Effector CD4-positive, alpha-beta T cell (primary cell): ENCODE measurements around the gene PTDSS2.
"Not testable (repeated sequence)": the region's sequence is repeated elsewhere in the genome, so short reads cannot be mapped to it uniquely, and the experiment has no call there.

ENCODE experiments used
- DNase-seq: peaks from one replicate; pipeline ENCODE4 v3.0.0-alpha.2; 2020

PTDSS2 gene

GRCh38 chr11:414318-414857 is 35.7 kb upstream of the PTDSS2 start:
- DNase-seq, result no peak

- no peak for DNase-seq
These were observed 34.4 kb upstream of the PTDSS2 start for GRCh38 chr11:415640-416041.

- no peak for DNase-seq
These were observed 33.9 kb upstream of the PTDSS2 start for GRCh38 chr11:416051-416756.

- no peak for DNase-seq
These were observed 33.1 kb upstream of the PTDSS2 start for GRCh38 chr11:416757-417621.

GRCh38 chr11:417652-418342 is 32.3 kb upstream of the PTDSS2 start:
- no peak for DNase-seq

DNA sequence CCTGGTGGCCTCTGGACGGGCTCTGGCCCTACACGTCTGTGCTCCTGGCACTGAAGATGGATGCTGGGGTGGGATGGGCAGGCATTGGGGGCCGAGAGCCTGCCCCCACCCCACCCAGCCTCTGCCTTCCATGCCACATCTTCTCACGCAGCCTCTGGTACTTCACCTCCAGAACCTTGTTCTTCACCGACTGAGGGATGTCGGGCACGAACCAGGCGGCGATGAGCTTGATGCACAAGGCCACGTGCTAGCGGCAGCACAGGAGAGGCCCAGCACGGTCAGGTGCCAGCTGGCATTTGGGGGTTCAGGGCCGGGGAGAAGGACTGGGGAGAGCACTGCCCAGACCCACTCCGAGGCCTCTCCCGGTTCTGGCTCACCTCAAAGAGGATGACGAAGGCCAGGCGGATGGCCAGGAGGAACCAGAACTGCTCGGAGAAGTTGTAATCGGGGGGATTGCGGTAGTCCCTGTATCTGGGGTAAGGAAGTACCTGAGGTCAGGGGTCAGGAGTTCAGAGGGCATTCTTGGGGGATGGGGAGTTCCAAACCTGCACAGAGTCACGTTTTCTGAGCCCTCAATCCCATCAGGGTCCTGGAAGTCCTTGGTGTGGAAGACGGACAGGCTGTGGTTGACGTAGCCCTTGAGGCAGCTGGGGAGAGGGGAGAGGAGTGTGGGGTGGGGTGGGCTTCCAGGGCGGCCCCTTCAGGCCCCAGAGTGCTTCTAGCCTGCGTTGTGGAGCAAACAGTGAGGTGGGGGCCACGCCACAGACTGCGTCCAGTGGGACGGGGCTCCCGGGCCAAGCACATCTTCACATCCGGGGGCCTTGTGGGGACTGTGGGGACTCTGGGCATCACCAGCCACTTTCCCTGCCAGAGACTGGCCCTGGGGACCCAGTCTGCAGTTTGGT is 31.5 kb upstream of the PTDSS2 start:
- DNase-seq, result no peak

DNA sequence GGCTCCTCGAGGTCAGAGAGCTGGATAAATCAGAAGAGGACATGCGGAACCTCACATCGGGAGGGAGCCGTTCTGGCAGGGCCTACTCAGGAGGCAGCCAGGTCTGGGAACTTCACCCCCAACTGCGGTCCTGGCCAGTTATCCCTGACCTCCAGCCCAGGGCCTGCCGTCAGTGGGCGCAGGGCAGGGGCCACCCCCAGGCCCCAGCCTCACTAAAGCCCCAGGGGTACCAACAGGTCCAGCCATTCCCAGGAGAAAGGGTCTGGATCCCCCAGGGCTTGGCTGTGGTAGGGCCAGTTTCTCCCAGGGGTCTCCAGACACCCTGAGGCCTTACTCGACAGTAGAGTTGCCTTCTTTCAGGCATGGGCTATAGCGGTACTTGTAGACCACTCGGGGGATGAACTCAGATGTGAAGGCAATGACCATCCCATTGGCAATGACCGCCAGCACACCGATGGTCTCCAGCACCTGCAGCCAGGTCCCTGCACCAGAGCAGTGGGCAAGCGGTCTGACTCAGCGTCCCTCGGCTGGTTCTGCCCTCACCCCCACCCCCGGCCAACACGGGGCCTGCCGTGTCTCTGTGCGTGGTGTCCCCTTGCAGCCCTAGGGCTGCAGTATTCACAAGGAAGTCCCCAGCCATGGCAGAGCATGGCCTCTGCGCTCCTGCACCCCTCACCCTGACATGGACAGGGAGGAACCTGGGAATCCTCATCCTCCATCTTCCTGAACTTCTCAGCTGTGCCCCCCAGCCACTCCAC is 30.7 kb upstream of the PTDSS2 start:
- DNase-seq, result no peak

GRCh38 chr11:420054-420910 is 29.8 kb upstream of the PTDSS2 start:
- no peak for DNase-seq

DNA sequence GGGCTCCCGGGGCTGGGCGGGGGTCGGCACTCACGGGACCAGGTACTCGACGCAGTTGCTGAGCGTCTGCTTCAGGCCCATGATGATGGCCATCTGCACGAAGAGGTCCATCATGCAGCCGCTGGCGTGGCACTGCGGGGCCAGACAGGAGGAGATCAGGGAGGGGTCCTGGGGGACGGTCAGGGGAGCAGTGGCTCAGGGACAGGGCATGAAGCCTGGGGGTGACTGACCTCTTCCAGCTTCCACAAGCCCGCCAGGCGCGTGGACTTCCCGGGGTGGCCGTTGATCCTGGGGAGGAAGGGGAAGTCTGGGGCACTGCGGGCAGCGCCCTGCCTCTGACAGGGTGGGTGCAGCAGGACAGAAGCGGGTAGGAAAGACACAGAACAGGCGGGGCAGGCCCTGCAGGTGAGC is 29.2 kb upstream of the PTDSS2 start:
- no peak for DNase-seq

GRCh38 chr11:422249-422656 is 27.8 kb upstream of the PTDSS2 start:
- no peak for DNase-seq

DNA sequence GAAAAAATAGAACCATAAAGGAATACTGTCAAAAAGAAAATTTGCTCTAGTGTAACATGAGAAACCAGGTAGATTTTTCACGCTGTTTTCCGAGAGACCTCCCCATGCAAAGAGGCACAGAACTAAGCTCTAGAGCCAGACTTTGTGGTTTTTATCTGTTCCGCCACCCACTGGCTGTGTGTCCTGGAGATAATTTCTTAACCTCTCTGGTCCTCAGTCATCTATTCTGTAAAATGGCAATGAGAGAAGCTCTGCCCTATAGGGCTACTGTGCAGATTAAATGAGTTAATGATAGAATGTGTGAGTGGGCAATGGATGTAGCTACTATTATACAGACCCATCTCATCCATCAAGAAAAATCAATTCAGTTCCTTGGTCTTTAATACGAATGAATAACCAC is 25.8 kb upstream of the PTDSS2 start:
- DNase-seq, result no peak

DNA sequence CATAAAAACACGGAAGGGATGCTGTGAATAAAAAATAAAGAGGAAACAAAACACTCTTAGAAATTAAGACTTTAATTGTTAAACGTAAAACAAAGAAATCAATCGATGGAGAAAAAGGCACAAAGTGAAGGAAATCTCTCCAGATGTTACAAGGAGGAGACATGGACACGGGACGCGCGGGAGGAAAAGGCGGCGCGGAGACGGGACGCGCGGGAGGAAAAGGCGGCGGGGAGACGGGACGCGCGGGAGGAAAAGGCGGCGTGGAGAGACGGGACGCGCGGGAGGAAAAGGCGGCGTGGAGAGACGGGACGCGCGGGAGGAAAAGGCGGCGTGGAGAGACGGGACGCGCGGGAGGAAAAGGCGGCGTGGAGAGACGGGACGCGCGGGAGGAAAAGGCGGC is 25.3 kb upstream of the PTDSS2 start:
- DNase-seq, result not testable (repeated sequence)

GRCh38 chr11:425301-425700 is 24.8 kb upstream of the PTDSS2 start:
- no peak for DNase-seq

DNA sequence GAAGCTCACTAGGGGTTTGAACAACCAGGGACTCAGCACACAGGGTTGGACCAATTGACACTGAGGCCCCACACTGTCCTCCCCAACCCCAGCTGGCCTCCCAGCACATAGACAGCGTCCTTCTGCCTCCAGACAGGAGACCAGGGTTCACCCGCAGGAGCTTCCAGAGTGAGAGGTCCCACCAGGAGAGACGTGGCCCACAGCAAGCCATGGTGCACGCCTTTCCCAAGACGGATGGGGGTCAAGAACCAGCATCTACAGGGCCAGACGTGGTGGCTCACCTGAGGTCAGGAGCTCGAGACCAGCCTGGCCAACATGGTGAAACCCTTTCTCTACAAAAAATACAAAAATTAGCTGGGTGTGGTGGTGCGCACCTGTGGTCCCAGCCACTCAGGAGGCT is 23.2 kb upstream of the PTDSS2 start:
- no peak for DNase-seq

DNA sequence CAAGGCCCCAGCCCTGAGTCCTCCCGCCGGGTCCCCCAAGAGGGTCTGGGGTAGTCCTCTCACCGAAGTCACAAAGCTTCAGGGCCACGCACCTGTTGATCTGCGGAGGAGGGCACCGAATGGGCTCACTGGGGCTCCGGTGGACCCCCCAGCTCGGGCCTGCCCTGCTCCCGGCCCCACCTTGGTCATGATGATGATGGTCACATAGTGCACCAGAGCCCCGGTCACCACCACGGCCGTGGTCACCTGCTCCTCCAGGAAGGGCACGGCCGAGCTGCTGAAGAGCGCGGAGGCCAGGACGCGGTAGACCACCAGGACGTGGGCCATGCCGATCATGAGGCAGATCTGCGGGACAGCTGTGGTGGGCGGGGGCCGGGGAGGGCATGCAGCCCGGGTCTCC is 21.8 kb upstream of the PTDSS2 start:
- no peak for DNase-seq

DNA sequence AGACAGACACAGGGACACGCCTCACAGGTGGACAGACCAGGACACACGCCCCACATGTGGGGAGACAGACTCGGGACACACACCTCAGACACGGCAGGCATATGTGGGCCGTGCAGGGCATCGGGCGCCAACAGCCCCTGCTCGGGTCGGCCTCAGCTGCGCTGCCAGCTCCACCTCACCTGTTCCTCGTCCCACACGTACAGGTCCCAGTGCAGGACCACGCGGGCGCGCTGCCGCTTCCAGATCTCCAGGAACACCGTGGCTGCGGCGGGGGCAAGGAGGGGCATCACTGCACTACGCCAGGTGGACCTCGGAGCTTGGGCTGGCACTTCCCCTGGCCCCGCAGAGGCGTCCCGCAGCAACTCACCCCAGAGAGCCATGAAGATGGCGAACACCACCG is 20.7 kb upstream of the PTDSS2 start:
- no peak for DNase-seq

GRCh38 chr11:429931-430456 is 20.1 kb upstream of the PTDSS2 start:
- no peak for DNase-seq

GRCh38 chr11:431921-432320 is 18.2 kb upstream of the PTDSS2 start:
- DNase-seq, result no peak

DNA sequence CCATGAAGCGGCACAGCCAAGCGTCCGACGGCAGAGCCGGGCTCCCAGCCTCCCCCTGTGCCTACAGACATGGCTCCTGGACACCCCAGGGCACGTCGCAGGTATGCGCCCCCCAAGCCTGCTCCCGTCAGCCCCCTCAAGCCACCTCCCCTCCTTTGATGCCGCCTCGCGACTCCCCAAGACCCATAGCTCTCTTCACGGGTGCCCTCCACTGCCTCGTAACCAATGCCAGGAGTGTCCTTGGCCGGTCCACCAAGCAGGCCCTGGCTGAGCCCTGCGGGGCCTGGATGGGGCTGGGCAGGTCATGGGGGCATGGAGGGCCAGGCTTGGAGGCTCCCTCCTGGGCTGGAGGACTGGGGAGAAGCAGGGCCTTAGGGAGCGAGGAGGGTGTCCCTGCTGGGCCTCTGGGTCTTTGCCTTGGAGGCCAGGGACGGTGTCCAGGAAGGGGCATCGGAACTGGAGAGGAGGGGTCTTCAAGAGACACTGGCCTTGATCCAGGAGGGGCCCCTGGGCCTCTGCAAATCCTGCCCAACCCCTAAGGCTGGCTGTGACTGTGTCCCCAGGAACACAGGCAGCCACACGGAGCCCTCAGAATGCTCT is 17.5 kb upstream of the PTDSS2 start:
- DNase-seq, result no peak

GRCh38 chr11:433111-433510 is 17.0 kb upstream of the PTDSS2 start:
- DNase-seq, result no peak
